Mesothelial cell of epicardium (in vitro differentiated cells): ENCODE measurements around the gene LRRC46. TPM values are rescaled to one million over a fixed set of nuclear protein-coding genes. Genes with fewer than 3 reads are reported as not detected.

ENCODE experiments used
- DNase-seq, 2 experiments: peaks; one replicate each; pipeline ENCODE4 v3.0.0; 2021; ENCODE audit warnings: low spot score in 2 of 2; ENCODE audit not compliant: unreplicated experiment in 2 of 2
- H3K27ac Mint-ChIP-seq: 2 replicates; pipeline ENCODE4 v1.8.0; 2021; ENCODE audit warnings: mixed read lengths
- H3K27me3 Mint-ChIP-seq: 2 replicates; pipeline ENCODE4 v1.8.0; 2021; ENCODE audit warnings: low read depth, mixed read lengths
- H3K36me3 Mint-ChIP-seq: 2 replicates; pipeline ENCODE4 v1.8.0; 2021; ENCODE audit warnings: mixed read lengths
- H3K4me1 Mint-ChIP-seq: 2 replicates; pipeline ENCODE4 v1.8.0; 2021; ENCODE audit warnings: mixed read lengths
- H3K4me3 Mint-ChIP-seq: 2 replicates; pipeline ENCODE4 v1.8.0; 2021; ENCODE audit warnings: mild to moderate bottlenecking, moderate library complexity, mixed read lengths
- H3K9me3 Mint-ChIP-seq: 2 replicates; pipeline ENCODE4 v1.8.0; 2021; ENCODE audit warnings: mixed read lengths
- CTCF ChIP-seq: fragments of 200-600 bp; sonication (generic); IDR thresholded peaks from one replicate; pipeline ENCODE4 v1.5.0; 2021; ENCODE audit warnings: antibody characterized with exemption; ENCODE audit not compliant: unreplicated experiment
- total RNA-seq: library from RNA; stranded (reverse); gene quantifications from 3 replicates; pipeline ENCODE4 v1.2.1, GENCODE V29; 2021

The LRRC46 gene
- total RNA-seq, 1 donor from 2014 or later: not detected

GRCh38 chr17:47846716-47847340 is 15.4 kb downstream of the LRRC46 start:
- TF ChIP-seq CTCF: no peak
- peaks cover 82% of the 10 kb centered on the region for H3K4me1 Mint-ChIP-seq
- H3K4me3 Mint-ChIP-seq: peak overlapping the region; percentile 60
- H3K9me3 Mint-ChIP-seq: no peaks in the 10 kb centered on the region
- peak overlapping the region; percentile 6 for H3K27ac Mint-ChIP-seq
- no peak for DNase-seq
- no peaks in the 10 kb centered on the region for H3K36me3 Mint-ChIP-seq
- H3K27me3 Mint-ChIP-seq: peaks cover 4% of the 10 kb centered on the region

GRCh38 chr17:47847341-47848197 is 16.1 kb downstream of the LRRC46 start:
- Mint-ChIP-seq H3K4me1 (peaks cover 85% of the 10 kb centered on the region), H3K4me3 (peak overlapping the region; percentile 84), H3K36me3 (no peaks in the 10 kb centered on the region), H3K9me3 (no peaks in the 10 kb centered on the region), H3K27ac (no peak overlapping the region), H3K27me3 (peaks cover 11% of the 10 kb centered on the region)
- no peak for DNase-seq
- peak; percentile 30 for TF ChIP-seq CTCF

- peaks cover 17% of the 10 kb centered on the region for H3K27me3 Mint-ChIP-seq
- H3K9me3 Mint-ChIP-seq: no peaks in the 10 kb centered on the region
- peak overlapping the region; percentile 84 for H3K4me3 Mint-ChIP-seq
- H3K27ac Mint-ChIP-seq: no peak overlapping the region
- H3K4me1 Mint-ChIP-seq: peaks cover 83% of the 10 kb centered on the region
- no peak for TF ChIP-seq CTCF
- DNase-seq: no peak
- no peaks in the 10 kb centered on the region for H3K36me3 Mint-ChIP-seq
These were observed 16.7 kb downstream of the LRRC46 start for GRCh38 chr17:47848198-47848513.

GRCh38 chr17:47850373-47850691 is 18.9 kb downstream of the LRRC46 start:
- no peak for TF ChIP-seq CTCF
- H3K27me3 Mint-ChIP-seq: peaks cover 38% of the 10 kb centered on the region
- peak overlapping the region; percentile 67 for H3K27ac Mint-ChIP-seq
- no peaks in the 10 kb centered on the region for H3K36me3 Mint-ChIP-seq
- peak overlapping the region; percentile 84 for H3K4me3 Mint-ChIP-seq
- no peak for DNase-seq
- no peaks in the 10 kb centered on the region for H3K9me3 Mint-ChIP-seq
- peaks cover 76% of the 10 kb centered on the region for H3K4me1 Mint-ChIP-seq

- TF ChIP-seq CTCF: no peak
- peak within 1 kb of the TSS; percentile 74 for H3K27ac Mint-ChIP-seq
- H3K36me3 Mint-ChIP-seq: no peaks in the 10 kb centered on the region
- H3K4me3 Mint-ChIP-seq: peak within 1 kb of the TSS; percentile 84
- peak; percentile 50 to 75 for DNase-seq
- H3K27me3 Mint-ChIP-seq: peaks cover 44% of the 10 kb centered on the region
- H3K9me3 Mint-ChIP-seq: no peaks in the 10 kb centered on the region
- H3K4me1 Mint-ChIP-seq: peaks cover 76% of the 10 kb centered on the region
These were observed 19.5 kb downstream of the LRRC46 start, which contains the start of gene SP6 for GRCh38 chr17:47850692-47851573. SP6 (minus strand) TSS chr17:47851163; CDS start chr17:47848429, 2,734 bp downstream.
